ENCODE data around the gene IMPDH1.

DNA sequence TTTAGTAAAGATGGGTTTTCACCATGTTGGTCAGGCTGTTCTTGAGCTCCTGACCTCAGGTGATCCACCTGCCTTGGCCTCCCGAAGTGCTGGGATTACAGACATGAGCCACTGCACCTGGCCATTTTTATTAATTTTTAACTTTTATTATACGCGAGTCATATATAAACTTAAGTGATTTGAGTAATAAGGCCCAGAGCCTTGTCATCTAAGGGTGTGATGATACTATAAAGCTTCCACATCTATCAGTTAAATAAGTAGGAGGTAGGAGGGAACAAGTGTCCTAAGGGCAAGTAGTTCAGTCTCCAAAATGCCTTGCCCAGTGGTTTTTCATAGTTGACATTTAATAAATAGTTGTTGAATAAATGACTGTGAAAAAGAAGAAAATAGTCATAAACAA is 32.6 kb upstream of the IMPDH1 start:
- TF ChIP-seq, protein P1, sequence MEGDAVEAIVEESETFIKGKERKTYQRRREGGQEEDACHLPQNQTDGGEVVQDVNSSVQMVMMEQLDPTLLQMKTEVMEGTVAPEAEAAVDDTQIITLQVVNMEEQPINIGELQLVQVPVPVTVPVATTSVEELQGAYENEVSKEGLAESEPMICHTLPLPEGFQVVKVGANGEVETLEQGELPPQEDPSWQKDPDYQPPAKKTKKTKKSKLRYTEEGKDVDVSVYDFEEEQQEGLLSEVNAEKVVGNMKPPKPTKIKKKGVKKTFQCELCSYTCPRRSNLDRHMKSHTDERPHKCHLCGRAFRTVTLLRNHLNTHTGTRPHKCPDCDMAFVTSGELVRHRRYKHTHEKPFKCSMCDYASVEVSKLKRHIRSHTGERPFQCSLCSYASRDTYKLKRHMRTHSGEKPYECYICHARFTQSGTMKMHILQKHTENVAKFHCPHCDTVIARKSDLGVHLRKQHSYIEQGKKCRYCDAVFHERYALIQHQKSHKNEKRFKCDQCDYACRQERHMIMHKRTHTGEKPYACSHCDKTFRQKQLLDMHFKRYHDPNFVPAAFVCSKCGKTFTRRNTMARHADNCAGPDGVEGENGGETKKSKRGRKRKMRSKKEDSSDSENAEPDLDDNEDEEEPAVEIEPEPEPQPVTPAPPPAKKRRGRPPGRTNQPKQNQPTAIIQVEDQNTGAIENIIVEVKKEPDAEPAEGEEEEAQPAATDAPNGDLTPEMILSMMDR (IDR thresholded peaks at IDR 0.05; ENCODE audit: poor library complexity): no peak
- TF ChIP-seq EZH2phosphoT487 (IDR thresholded peaks at IDR 0.05; ENCODE audit: low read depth, severe bottlenecking, unreplicated experiment): no peak
